K562 (cell line): ENCODE results near the gene MRPL19. TPM values are rescaled to one million over a fixed set of nuclear protein-coding genes. Genes with fewer than 3 reads are reported as not detected.

Source experiments
- ATAC-seq: fragments of 200-7000 bp; cut with Tn5 transposase; 3 replicates; pipeline ENCODE4 v1.9.1; 2020; ENCODE audit warnings: moderate library complexity
- BruUV-seq: library from RNA; stranded (reverse); fragments of 400-500 nt; replicated peaks from 2 replicates; lab custom pipeline; 2021; lab: Mats Ljungman, UMichigan
- CTCF ChIA-PET: fragments of 300-600 bp; formaldehyde crosslinking; extraction: SDS; loops from one replicate; lab custom pipeline; 2021; ENCODE audit warnings: low intra/inter-chr PET ratio; lab: Yijun Ruan, JAX
- POLR2A ChIA-PET: fragments of 300-600, 350-650 bp; sonication (Branson Sonifier 250); formaldehyde crosslinking; extraction: SDS; loops from one replicate; lab custom pipeline; 2021; ENCODE audit warnings: antibody characterized with exemption, inconsistent platforms; lab: Yijun Ruan, JAX
- DNase-seq, 4 experiments: peaks; one replicate each; pipeline versions ENCODE4 v3.0.0 to v3.0.0-alpha.2; 2011 to 2018; ENCODE audit warnings: low spot score in 3 of 4, mixed read lengths in 3 of 4; ENCODE audit errors: extremely low read depth in 1 of 4
- FAIRE-seq: peaks from 2 replicates; lab custom pipeline; 2011; peaks lifted over from hg19 to GRCh38; lab: Jason Lieb, UNC
- H2AFZ ChIP-seq: 2 replicates; pipeline ENCODE4 v1.6.0; 2011; ENCODE audit warnings: low read depth, low read length, control low read depth, inconsistent platforms
- H3K27ac ChIP-seq: fragments of 200-600 bp; 3 replicates; pipeline ENCODE4 v1.8.0; 2011; ENCODE audit warnings: low read depth, mild to moderate bottlenecking, control low read depth, inconsistent platforms, low read length, moderate library complexity, mixed read lengths; ENCODE audit errors: extremely low read depth
- H3K27me3 ChIP-seq, 2 experiments: fragments of 300-600 bp in 1 of 2; 2 replicates in 1 of 2; 3 replicates in 1 of 2; pipeline versions ENCODE4 v1.6.0 to v1.8.0; 2011; ENCODE audit warnings: inconsistent platforms in 2 of 2, low read length in 2 of 2, mild to moderate bottlenecking in 1 of 2, mixed read lengths in 1 of 2, moderate library complexity in 1 of 2; ENCODE audit not compliant: control insufficient read depth in 2 of 2, insufficient read depth in 2 of 2
- H3K36me3 ChIP-seq: fragments of 300-600 bp; 3 replicates; pipeline ENCODE4 v1.8.0; 2011; ENCODE audit warnings: mild to moderate bottlenecking, low read length, inconsistent platforms; ENCODE audit not compliant: control insufficient read depth, insufficient read depth
- H3K4me1 ChIP-seq, 2 experiments: fragments of 200-600 bp in 1 of 2; replicated peaks in 1 of 2; 2 replicates in 1 of 2; 3 replicates in 1 of 2; pipeline versions ENCODE4 v1.5.1 to v1.8.0; 2011; ENCODE audit warnings: inconsistent platforms in 2 of 2, low read length in 2 of 2, mild to moderate bottlenecking in 1 of 2, mixed read lengths in 1 of 2, moderate library complexity in 1 of 2; ENCODE audit not compliant: control insufficient read depth in 2 of 2, insufficient read depth in 2 of 2
- H3K4me2 ChIP-seq: 2 replicates; pipeline ENCODE4 v1.6.1; 2011; ENCODE audit warnings: low read length, control low read depth, inconsistent platforms, mixed read lengths; ENCODE audit not compliant: insufficient read depth
- H3K4me3 ChIP-seq: fragments of 200-600 bp; sonication (generic), shearing (Covaris generic); 2 replicates; pipeline ENCODE4 v1.5.1; 2016; ENCODE audit warnings: control low read depth, inconsistent platforms
- H3K79me2 ChIP-seq: fragments of 200-600 bp; 3 replicates; pipeline ENCODE4 v1.8.0; 2011; ENCODE audit warnings: low read length, inconsistent platforms; ENCODE audit not compliant: control insufficient read depth, insufficient read depth
- H3K9ac ChIP-seq, 2 experiments: 2 replicates each; pipeline versions ENCODE4 v1.6.0 to v1.6.1; 2011; ENCODE audit warnings: low read depth in 2 of 2, low read length in 2 of 2, control low read depth in 1 of 2, inconsistent platforms in 1 of 2, mild to moderate bottlenecking in 1 of 2, mixed read lengths in 1 of 2; ENCODE audit not compliant: insufficient read depth in 1 of 2
- H3K9me1 ChIP-seq: one replicate; pipeline ENCODE4 v1.6.0; 2011; ENCODE audit warnings: inconsistent platforms, mild to moderate bottlenecking, low read length, moderate library complexity; ENCODE audit not compliant: control insufficient read depth, insufficient read depth
- H3K9me3 ChIP-seq: replicated peaks from 2 replicates; pipeline ENCODE4 v1.5.1; 2011; ENCODE audit warnings: low read depth, low read length, inconsistent platforms; ENCODE audit not compliant: control insufficient read depth, insufficient read depth
- H4K20me1 ChIP-seq: replicated peaks from 2 replicates; pipeline ENCODE4 v1.6.1; 2011; ENCODE audit warnings: low read length, inconsistent platforms, mixed read lengths; ENCODE audit not compliant: control insufficient read depth, insufficient read depth
- ARID1B ChIP-seq: fragments of 450-650 bp; IDR thresholded peaks from 2 replicates; pipeline ENCODE4 v1.6.1; 2016; ENCODE audit warnings: antibody characterized with exemption, mild to moderate bottlenecking, inconsistent platforms
- C11orf30 ChIP-seq: fragments of 450-650 bp; IDR thresholded peaks from 2 replicates; pipeline ENCODE4 v1.6.1; 2016; ENCODE audit warnings: low read depth, mild to moderate bottlenecking
- DPF2 ChIP-seq: fragments of 450-650 bp; IDR thresholded peaks from 2 replicates; pipeline ENCODE4 v1.6.1; 2016
- ETV5 ChIP-seq: sonication (generic); formaldehyde crosslinking; IDR thresholded peaks from 2 replicates; pipeline ENCODE4 v1.4.0; 2020; ENCODE audit warnings: low read depth, mild to moderate bottlenecking, missing genetic modification reagents
- HSF4 ChIP-seq: fragments of 250-450 bp; sonication (Bioruptor Pico); IDR thresholded peaks from 2 replicates; pipeline ENCODE4 v2.1.2; 2022; ENCODE audit warnings: mild to moderate bottlenecking, moderate library complexity, borderline replicate concordance
- LARP7 ChIP-seq: fragments of 450-650 bp; IDR thresholded peaks from 2 replicates; pipeline ENCODE4 v1.6.1; 2016
- MAFF ChIP-seq: IDR thresholded peaks from 2 replicates; pipeline ENCODE4 v1.6.1; 2012; ENCODE audit warnings: low read length, improper control_type of control experiment
- MAFG ChIP-seq: fragments of 450-650 bp; conservative IDR thresholded peaks from 2 replicates; pipeline ENCODE4 v1.6.1; 2016; ENCODE audit warnings: missing genetic modification characterization, missing compliant biosample characterization
- MAFK ChIP-seq: IDR thresholded peaks from 2 replicates; pipeline ENCODE4 v1.6.1; 2011; ENCODE audit warnings: low read length, improper control_type of control experiment
- MCM5 ChIP-seq: fragments of 450-650 bp; IDR thresholded peaks from 2 replicates; pipeline ENCODE4 v1.6.1; 2016; ENCODE audit warnings: low read depth
- MEIS2 ChIP-seq: fragments of 450-650 bp; IDR thresholded peaks from 2 replicates; pipeline ENCODE4 v1.6.1; 2014; ENCODE audit warnings: mild to moderate bottlenecking; ENCODE audit not compliant: partially characterized antibody
- NFE2 ChIP-seq: IDR thresholded peaks from 2 replicates; pipeline ENCODE4 v1.6.1; 2014; ENCODE audit warnings: antibody characterized with exemption, low read depth
- PHB ChIP-seq: fragments of 250-450 bp; sonication (Bioruptor Pico); IDR thresholded peaks from 2 replicates; pipeline ENCODE4 v1.5.0; 2021
- SMARCA4 ChIP-seq: fragments of 450-650 bp; IDR thresholded peaks from 2 replicates; pipeline ENCODE4 v1.6.1; 2016
- SMARCE1 ChIP-seq: fragments of 450-650 bp; IDR thresholded peaks from 2 replicates; pipeline ENCODE4 v1.7.1; 2016; ENCODE audit warnings: mild to moderate bottlenecking
- SOX6 ChIP-seq: fragments of 450-650 bp; IDR thresholded peaks from 2 replicates; pipeline ENCODE4 v1.6.1; 2014; ENCODE audit warnings: mild to moderate bottlenecking
- ZNF175 ChIP-seq: fragments of 200-800 bp; sonication (Bioruptor generic); IDR thresholded peaks from 2 replicates; pipeline ENCODE4 v1.6.1; 2016; ENCODE audit warnings: low read depth, mild to moderate bottlenecking, missing genetic modification characterization, missing compliant biosample characterization
- ZNF316 ChIP-seq: fragments of 450-650 bp; IDR thresholded peaks from 2 replicates; pipeline ENCODE4 v1.6.1; 2016
- ZNF408 ChIP-seq: fragments of 250-450 bp; sonication (Bioruptor Pico); IDR thresholded peaks from 2 replicates; pipeline ENCODE4 v1.4.0; 2020; ENCODE audit warnings: low read depth, mild to moderate bottlenecking, moderate library complexity
- ZNF445 ChIP-seq: fragments of 250-450 bp; sonication (Bioruptor Pico); IDR thresholded peaks from 2 replicates; pipeline ENCODE4 v1.4.0; 2020; ENCODE audit warnings: low read depth, mild to moderate bottlenecking, moderate library complexity
- ZNF507 ChIP-seq: conservative IDR thresholded peaks from 2 replicates; pipeline ENCODE4 v1.6.1; 2017; ENCODE audit warnings: missing genetic modification characterization, missing compliant biosample characterization
- WGBS: fragments of 100-300 bp; shearing (Covaris generic); methylation state at CpG from one replicate; pipeline ENCODE4 v1.1.6; 2016; ENCODE audit warnings: low coverage, mixed read lengths; ENCODE audit not compliant: insufficient coverage; ENCODE audit errors: missing lambda C conversion rate; 5-methylcytosine and 5-hydroxymethylcytosine counted together
- in situ Hi-C: fragments of 300-500 bp; cut with MboI; formaldehyde crosslinking; loops from 4 replicates; pipeline ENCODE4 v1.15.0; 2018; ENCODE audit warnings: inconsistent platforms, mixed read lengths
- intact Hi-C: fragments of 100-400 bp; cut with micrococcal nuclease; formaldehyde crosslinking; loops from 2 replicates; pipeline ENCODE4 v1.14.2; 2022
- polyA plus RNA-seq, 8 experiments: library from polyadenylated mRNA; depleted of rRNA in 4 of 8; stranded (reverse) in 5 of 8; unstranded in 3 of 8; fragments of >200 nt; fragmentation: Nextera tagmentation in 2 of 8; fragmentation: Illumina TruSeq in 1 of 8; extraction: Ambion mirVana in 2 of 8; extraction: Trizol in 1 of 8; gene quantifications; 2 replicates each; pipeline versions ENCODE4 v1.2.1 to v1.2.3, GENCODE V29; 2011 to 2014; ENCODE audit warnings: inconsistent platforms in 1 of 8, missing spikeins in 1 of 8
- total RNA-seq, 7 experiments: library from RNA; depleted of rRNA in 6 of 7; stranded (reverse); fragments of >200 nt in 6 of 7; fragmentation: Illumina TruSeq in 2 of 7; extraction: Trizol in 2 of 7; gene quantifications; 2 replicates each; pipeline versions ENCODE4 v1.2.1 to v1.2.3, GENCODE V29; 2011 to 2021; ENCODE audit warnings: low replicate concordance in 1 of 7
- TF ChIP-seq, protein P1 (sequence below): sonication (generic); formaldehyde crosslinking; IDR thresholded peaks from 2 replicates; pipeline ENCODE4 v1.8.1; 2023; ENCODE audit warnings: mild to moderate bottlenecking, missing genetic modification reagents
- TF ChIP-seq, protein P2 (sequence below): sonication (generic); formaldehyde crosslinking; IDR thresholded peaks from 2 replicates; pipeline ENCODE4 v1.8.0; 2022; ENCODE audit warnings: mild to moderate bottlenecking, missing genetic modification reagents
- TF ChIP-seq, protein P3 (sequence below): fragments of 250-450 bp; sonication (Bioruptor Pico); IDR thresholded peaks from 2 replicates; pipeline ENCODE4 v1.5.0; 2020; ENCODE audit warnings: mild to moderate bottlenecking

MRPL19 gene
- total and polyA plus RNA-seq, 9 of the 15 experiments (the other 6 are each of a cell fraction or from before 2014, with no cell fraction given): 9.7 to 65.9 (median 56.1) TPM

DNA sequence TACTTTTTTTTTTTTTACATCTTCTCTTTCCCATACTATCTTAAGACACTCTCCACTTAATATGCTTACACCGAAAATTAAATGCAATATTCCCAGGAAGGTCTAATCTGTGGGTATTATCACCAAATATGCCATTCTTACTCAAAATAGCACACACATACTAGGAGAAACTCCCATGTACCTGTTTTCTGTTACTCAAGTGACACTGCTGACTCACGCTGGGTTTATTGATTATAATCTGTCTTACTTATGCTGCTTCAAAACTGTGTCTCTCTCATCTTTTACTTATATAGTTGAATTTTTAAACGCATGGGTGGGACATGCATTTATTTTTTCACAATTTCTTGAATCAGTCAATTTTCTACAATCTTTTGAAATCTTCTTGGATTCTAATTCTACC lies 29.9 kb downstream of the MRPL19 start:
- CTCF ChIA-PET: interaction anchor here (2.6 kb wide), 1 partner anchor 35 kb away, joined by 14 read pairs; no protein-coding TSS in a partner anchor
- Histone ChIP-seq H3K27ac (peak overlapping the region; percentile 29; the same call in 2 of the 3 replicates), H3K4me2 (no peak overlapping the region; the same call in 1 of the 2 replicates), H3K9me3 (no peaks in the 10 kb centered on the region), H3K36me3 (peaks cover 56% of the 10 kb centered on the region), H3K4me1 (peaks cover 6 to 15% of the 10 kb centered on the region in 2 experiments; a peak in 4 of 5 replicates), H3K9me1 (no peaks in the 10 kb centered on the region), H2AFZ (no peak overlapping the region), H4K20me1 (no peaks in the 10 kb centered on the region), H3K4me3 (no peak overlapping the region), H3K9ac (no peak overlapping the region), H3K79me2 (no peaks in the 10 kb centered on the region), H3K27me3 (no peaks in the 10 kb centered on the region)
- ATAC-seq (peak; percentile 85), DNase-seq (peak in 2 of 4 experiments; percentile 24 to 60), FAIRE-seq (peak; percentile 48)
- intact Hi-C loops: no loop called here
- no TSS peak for BruUV-seq
- WGBS: 12% methylated on average over 3 of the region's 3 CpGs
- POLR2A ChIA-PET: interaction anchor here (0.7 to 1.2 kb wide), 2 partner anchors 12 to 29 kb away, joined by 3 to 5 read pairs; no protein-coding TSS in a partner anchor
- in situ Hi-C loops: no loop called here
- TF ChIP-seq ZNF175 (CRISPR knock-in tag): no peak
- TF ChIP-seq ETV5 (CRISPR knock-in tag): no peak
- peak; percentile 28; the same call in 1 of the 2 replicates for TF ChIP-seq ARID1B
- TF ChIP-seq, protein P1, sequence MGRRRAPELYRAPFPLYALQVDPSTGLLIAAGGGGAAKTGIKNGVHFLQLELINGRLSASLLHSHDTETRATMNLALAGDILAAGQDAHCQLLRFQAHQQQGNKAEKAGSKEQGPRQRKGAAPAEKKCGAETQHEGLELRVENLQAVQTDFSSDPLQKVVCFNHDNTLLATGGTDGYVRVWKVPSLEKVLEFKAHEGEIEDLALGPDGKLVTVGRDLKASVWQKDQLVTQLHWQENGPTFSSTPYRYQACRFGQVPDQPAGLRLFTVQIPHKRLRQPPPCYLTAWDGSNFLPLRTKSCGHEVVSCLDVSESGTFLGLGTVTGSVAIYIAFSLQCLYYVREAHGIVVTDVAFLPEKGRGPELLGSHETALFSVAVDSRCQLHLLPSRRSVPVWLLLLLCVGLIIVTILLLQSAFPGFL (CRISPR knock-in tag): no peak
- TF ChIP-seq SOX6: 0 out of 2 replicates have a peak, but pooled peaks have one; percentile 12
- peak; percentile 72 for TF ChIP-seq DPF2
- peak; percentile 69 for TF ChIP-seq SMARCA4
- peak; percentile 95 for TF ChIP-seq NFE2
- TF ChIP-seq MAFK: peak; percentile 31; the same call in 1 of the 2 replicates
- TF ChIP-seq PHB (CRISPR knock-in tag): no peak
- TF ChIP-seq LARP7: no peak
- no peak for TF ChIP-seq MCM5
- TF ChIP-seq ZNF445 (CRISPR knock-in tag): no peak
- TF ChIP-seq ZNF507 (tag): no peak
- TF ChIP-seq MAFG (tag): peak; percentile 79
- TF ChIP-seq ZNF316: peak; percentile 88
- TF ChIP-seq MEIS2: peak; percentile 19
- TF ChIP-seq, protein P2, sequence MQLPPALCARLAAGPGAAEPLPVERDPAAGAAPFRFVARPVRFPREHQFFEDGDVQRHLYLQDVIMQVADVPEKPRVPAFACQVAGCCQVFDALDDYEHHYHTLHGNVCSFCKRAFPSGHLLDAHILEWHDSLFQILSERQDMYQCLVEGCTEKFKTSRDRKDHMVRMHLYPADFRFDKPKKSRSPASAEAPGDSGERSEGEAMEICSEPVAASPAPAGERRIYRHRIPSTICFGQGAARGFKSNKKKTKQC (CRISPR knock-in tag): no peak
- TF ChIP-seq SMARCE1: peak; percentile 46
- peak; percentile 65 for TF ChIP-seq MAFF
- TF ChIP-seq, protein P3, sequence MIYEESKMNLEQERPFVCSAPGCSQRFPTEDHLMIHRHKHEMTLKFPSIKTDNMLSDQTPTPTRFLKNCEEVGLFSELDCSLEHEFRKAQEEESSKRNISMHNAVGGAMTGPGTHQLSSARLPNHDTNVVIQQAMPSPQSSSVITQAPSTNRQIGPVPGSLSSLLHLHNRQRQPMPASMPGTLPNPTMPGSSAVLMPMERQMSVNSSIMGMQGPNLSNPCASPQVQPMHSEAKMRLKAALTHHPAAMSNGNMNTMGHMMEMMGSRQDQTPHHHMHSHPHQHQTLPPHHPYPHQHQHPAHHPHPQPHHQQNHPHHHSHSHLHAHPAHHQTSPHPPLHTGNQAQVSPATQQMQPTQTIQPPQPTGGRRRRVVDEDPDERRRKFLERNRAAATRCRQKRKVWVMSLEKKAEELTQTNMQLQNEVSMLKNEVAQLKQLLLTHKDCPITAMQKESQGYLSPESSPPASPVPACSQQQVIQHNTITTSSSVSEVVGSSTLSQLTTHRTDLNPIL (CRISPR knock-in tag): no peak
- TF ChIP-seq ZNF408: no peak
- TF ChIP-seq C11orf30: peak; percentile 85
- no peak for TF ChIP-seq HSF4 (CRISPR knock-in tag)
